Measurements from ENCODE around the gene GHSR.

DNA sequence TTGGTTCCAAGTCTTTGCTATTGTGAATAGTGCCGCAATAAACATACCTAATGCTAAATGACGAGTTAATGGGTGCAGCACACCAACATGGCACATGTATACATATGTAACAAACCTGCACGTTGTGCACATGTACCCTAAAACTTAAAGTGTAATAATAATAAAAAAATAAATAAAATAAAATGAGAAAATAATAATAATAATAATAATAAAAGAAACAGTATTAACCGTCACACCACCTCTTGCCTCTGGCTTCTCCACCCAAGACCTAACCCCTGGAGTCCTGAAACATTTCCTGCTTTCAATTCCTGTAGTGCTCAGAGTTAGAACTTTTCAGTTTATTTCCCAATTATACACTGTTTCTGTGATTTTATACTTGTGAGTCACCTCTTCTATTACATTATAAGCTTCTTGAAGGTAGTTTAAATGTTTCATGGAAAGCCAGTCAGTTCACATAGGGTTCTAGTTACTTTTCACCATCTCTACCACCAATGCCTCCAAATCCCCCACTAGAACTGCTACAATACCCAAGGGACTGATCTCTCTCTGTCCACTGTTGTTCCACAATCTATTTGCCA, 18.4 kb upstream of the GHSR start:
- TF ChIP-seq POLR2A (IDR thresholded peaks at IDR 0.05; ENCODE audit: low read length) (no peak), GATA1 (IDR thresholded peaks at IDR 0.05; ENCODE audit: low read depth, low read length) (no peak)

All from erythroblast (primary cell).